ENCODE measurements around the gene DPY30.

Gene DPY30

GRCh38 chr2:32039447-32040219, at the start of gene DPY30:
TSS of gene DPY30 (minus strand) at chr2:32039805. CDS start at chr2:32039456, 349 bp downstream.
- Histone ChIP-seq H3K9me2 (ENCODE audit: low read depth, low read length) (no peaks in the 10 kb centered on the region), H3K4me2 (ENCODE audit: low read length) (peak within 1 kb of the TSS; percentile 100), H3K4me1 (ENCODE audit: insufficient read depth, low read length, severe bottlenecking) (peaks cover 19% of the 10 kb centered on the region), H3K9me3 (ENCODE audit: low read length) (no peaks in the 10 kb centered on the region), H3K36me3 (ENCODE audit: insufficient read depth, low read length) (0 out of 2 replicates have a peak, but pooled peaks cover 3% of the 10 kb centered on the region), H3K9ac (ENCODE audit: low read length) (peak within 1 kb of the TSS; percentile 74), H4K20me1 (ENCODE audit: insufficient read depth, low read length) (no peaks in the 10 kb centered on the region), H3F3A (ENCODE audit: insufficient read depth, low read length) (no peaks in the 10 kb centered on the region; the same call in none of the 2 replicates), H3K79me2 (ENCODE audit: insufficient read depth, low read length) (peaks cover 7% of the 10 kb centered on the region), H3K27ac (ENCODE audit: low read depth, low read length, poor library complexity, severe bottlenecking) (peak within 1 kb of the TSS; percentile 74), H3K4me3 (ENCODE audit: low read depth, low read length, poor library complexity, severe bottlenecking) (peak within 1 kb of the TSS; percentile 94), H3K27me3 (ENCODE audit: insufficient read depth, low read length) (no peaks in the 10 kb centered on the region), H2AFZ (ENCODE audit: low read length) (peak within 1 kb of the TSS; percentile 68)
- no peak for TF ChIP-seq EZH2 (IDR thresholded peaks at IDR 0.05; ENCODE audit: borderline replicate concordance, low read length)
- TF ChIP-seq CTCF (IDR thresholded peaks at IDR 0.05; ENCODE audit: low read length), result no peak

GRCh38 chr2:32074134-32074506, 34.5 kb upstream of the DPY30 start:
- H3K9ac ChIP-seq (ENCODE audit: low read length), result no peak overlapping the region

DNA sequence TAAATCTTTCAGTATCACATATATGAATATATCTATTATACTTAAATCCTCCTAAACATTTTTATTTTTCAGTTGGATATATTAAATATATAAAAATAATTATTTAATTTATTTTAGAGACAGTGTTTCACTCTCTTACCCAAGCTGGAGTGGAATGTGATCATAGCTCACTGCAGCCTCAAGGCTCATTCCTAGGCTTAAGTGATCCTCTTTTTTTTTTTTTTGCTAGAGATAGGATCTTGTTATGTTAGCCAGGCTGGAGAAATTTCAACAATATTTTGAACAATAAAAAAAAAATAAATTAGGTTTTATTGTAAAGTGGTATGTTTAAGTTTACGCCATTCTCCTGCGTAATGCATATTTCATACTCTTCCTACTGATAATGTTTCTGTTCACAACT, 27.9 kb upstream of the DPY30 start:
- Histone ChIP-seq H3K36me3 (ENCODE audit: insufficient read depth, low read length) (no peaks in the 10 kb centered on the region), H3K4me3 (ENCODE audit: low read depth, low read length, poor library complexity, severe bottlenecking) (no peak overlapping the region), H3F3A (ENCODE audit: insufficient read depth, low read length) (no peaks in the 10 kb centered on the region), H4K20me1 (ENCODE audit: insufficient read depth, low read length) (no peaks in the 10 kb centered on the region), H2AFZ (ENCODE audit: low read length) (no peak overlapping the region), H3K4me2 (ENCODE audit: low read length) (no peak overlapping the region), H3K4me1 (ENCODE audit: insufficient read depth, low read length, severe bottlenecking) (peaks cover 23% of the 10 kb centered on the region), H3K27me3 (ENCODE audit: insufficient read depth, low read length) (no peaks in the 10 kb centered on the region), H3K9me2 (ENCODE audit: low read depth, low read length) (no peaks in the 10 kb centered on the region), H3K9ac (ENCODE audit: low read length) (no peak overlapping the region), H3K27ac (ENCODE audit: low read depth, low read length, poor library complexity, severe bottlenecking) (no peak overlapping the region), H3K9me3 (ENCODE audit: low read length) (no peaks in the 10 kb centered on the region), H3K79me2 (ENCODE audit: insufficient read depth, low read length) (peaks cover 29% of the 10 kb centered on the region)
- TF ChIP-seq CTCF (IDR thresholded peaks at IDR 0.05; ENCODE audit: low read length), result no peak
- no peak for TF ChIP-seq EZH2 (IDR thresholded peaks at IDR 0.05; ENCODE audit: borderline replicate concordance, low read length)

More at GRCh38 chr2:32074134-32074506, 34.5 kb upstream of the DPY30 start:
- Histone ChIP-seq H3F3A (ENCODE audit: insufficient read depth, low read length) (0 out of 2 replicates have a peak, but pooled peaks cover 4% of the 10 kb centered on the region), H2AFZ (ENCODE audit: low read length) (no peak overlapping the region), H3K36me3 (ENCODE audit: insufficient read depth, low read length) (peaks cover 23% of the 10 kb centered on the region), H3K27ac (ENCODE audit: low read depth, low read length, poor library complexity, severe bottlenecking) (no peak overlapping the region), H4K20me1 (ENCODE audit: insufficient read depth, low read length) (no peaks in the 10 kb centered on the region), H3K4me2 (ENCODE audit: low read length) (no peak overlapping the region), H3K4me1 (ENCODE audit: insufficient read depth, low read length, severe bottlenecking) (no peaks in the 10 kb centered on the region), H3K79me2 (ENCODE audit: insufficient read depth, low read length) (peaks cover 40% of the 10 kb centered on the region), H3K27me3 (ENCODE audit: insufficient read depth, low read length) (no peaks in the 10 kb centered on the region), H3K9me2 (ENCODE audit: low read depth, low read length) (no peaks in the 10 kb centered on the region), H3K4me3 (ENCODE audit: low read depth, low read length, poor library complexity, severe bottlenecking) (no peak overlapping the region), H3K9me3 (ENCODE audit: low read length) (no peaks in the 10 kb centered on the region)
- TF ChIP-seq CTCF (IDR thresholded peaks at IDR 0.05; ENCODE audit: low read length) (no peak), EZH2 (IDR thresholded peaks at IDR 0.05; ENCODE audit: borderline replicate concordance, low read length) (no peak)
